ENCODE measurements around the gene ACOT12. TPM values are rescaled to one million over a fixed set of nuclear protein-coding genes. Genes with fewer than 3 reads are reported as not detected.

ACOT12 gene
- total RNA-seq, 1 experiment from 2014 or later = not detected

DNA sequence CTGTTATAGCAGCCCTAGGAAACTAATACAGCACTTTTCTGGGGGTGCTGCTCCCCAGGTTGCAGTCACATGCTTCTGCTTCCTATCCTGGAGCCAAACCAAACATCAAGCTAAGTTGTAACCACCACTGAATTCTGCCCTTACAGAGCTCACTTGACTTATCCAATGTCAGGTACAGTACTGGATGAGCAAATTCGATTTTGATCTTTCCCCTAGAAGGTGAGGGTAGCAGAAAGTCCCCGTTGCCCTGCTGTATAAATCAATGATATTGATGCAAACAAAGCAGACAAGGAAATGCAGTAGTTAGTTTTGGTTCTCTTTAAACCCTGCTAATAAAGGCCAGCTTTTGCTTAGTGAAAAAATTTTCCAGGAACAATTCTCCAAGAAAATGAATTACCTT lies 56.1 kb downstream of the ACOT12 start:
- POLR2A ChIA-PET = no interaction called here
- Mint-ChIP-seq H3K4me1 (no peaks in the 10 kb centered on the region), H3K36me3 (no peaks in the 10 kb centered on the region), H3K27me3 (ENCODE audit: low read depth) (no peaks in the 10 kb centered on the region; the same call in 1 of the 2 replicates), H3K4me3 (no peak overlapping the region), H3K9me3 (no peaks in the 10 kb centered on the region), H3K27ac (no peak overlapping the region)
- ATAC-seq = no peak
- TF ChIP-seq, protein P1, sequence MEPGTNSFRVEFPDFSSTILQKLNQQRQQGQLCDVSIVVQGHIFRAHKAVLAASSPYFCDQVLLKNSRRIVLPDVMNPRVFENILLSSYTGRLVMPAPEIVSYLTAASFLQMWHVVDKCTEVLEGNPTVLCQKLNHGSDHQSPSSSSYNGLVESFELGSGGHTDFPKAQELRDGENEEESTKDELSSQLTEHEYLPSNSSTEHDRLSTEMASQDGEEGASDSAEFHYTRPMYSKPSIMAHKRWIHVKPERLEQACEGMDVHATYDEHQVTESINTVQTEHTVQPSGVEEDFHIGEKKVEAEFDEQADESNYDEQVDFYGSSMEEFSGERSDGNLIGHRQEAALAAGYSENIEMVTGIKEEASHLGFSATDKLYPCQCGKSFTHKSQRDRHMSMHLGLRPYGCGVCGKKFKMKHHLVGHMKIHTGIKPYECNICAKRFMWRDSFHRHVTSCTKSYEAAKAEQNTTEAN (CRISPR knock-in tag; IDR thresholded peaks at IDR 0.05) = no peak
- CTCF ChIA-PET = no interaction called here
- DNase-seq (ENCODE audit: low spot score) = no peak

DNA sequence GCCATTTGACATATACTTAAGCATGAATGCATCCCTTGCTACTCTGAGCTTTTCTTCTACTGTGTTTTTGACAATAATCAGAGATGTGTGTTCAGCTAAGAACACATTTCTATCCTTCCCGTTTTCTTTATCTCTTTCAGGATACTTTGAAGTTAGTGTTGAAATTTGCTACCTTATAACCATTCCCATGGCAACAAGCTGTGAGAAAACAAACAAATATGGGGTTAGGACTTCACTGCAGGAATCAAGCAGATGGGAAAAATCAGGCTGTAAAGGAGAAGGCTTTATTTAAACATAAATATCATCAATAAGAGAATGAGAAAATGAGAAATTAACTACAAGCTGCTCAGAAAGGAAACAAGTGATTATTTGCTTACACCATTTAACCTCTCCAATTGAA lies 57.4 kb downstream of the ACOT12 start:
- ATAC-seq = no peak
- POLR2A ChIA-PET = no interaction called here

DNA sequence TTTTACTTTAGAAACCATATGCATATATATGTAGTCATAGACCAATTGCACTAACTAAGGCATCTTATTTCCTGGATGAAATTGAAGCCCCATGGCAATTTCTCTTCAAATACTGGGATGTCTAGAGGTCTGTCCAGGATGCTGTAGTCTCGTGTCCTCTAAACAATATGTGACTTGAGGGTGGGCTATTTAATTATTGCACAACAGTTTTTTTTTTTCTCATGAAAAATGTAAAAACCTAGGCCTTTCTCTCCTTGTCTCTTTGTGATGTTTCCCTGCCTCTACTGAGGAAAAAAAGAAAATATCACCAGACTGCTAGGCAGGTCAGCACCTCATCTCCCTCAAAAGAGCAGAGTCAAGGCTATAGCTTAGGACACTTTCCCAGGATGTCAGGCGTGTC lies 58.0 kb downstream of the ACOT12 start:
- Mint-ChIP-seq H3K27me3 (ENCODE audit: low read depth) (no peaks in the 10 kb centered on the region), H3K9me3 (no peaks in the 10 kb centered on the region), H3K27ac (no peak overlapping the region), H3K36me3 (no peaks in the 10 kb centered on the region), H3K4me3 (no peak overlapping the region), H3K4me1 (no peaks in the 10 kb centered on the region)
- no peak for ATAC-seq
- DNase-seq (ENCODE audit: low spot score) = no peak
- TF ChIP-seq GRHL2 (CRISPR knock-in tag; IDR thresholded peaks at IDR 0.05; ENCODE audit: insufficient replicate concordance, severe bottlenecking) (no peak), NFE2L1 (CRISPR knock-in tag; IDR thresholded peaks at IDR 0.05) (no peak)
- CTCF ChIA-PET = no interaction called here
- POLR2A ChIA-PET = no interaction called here

More for the DNA sequence above, 57.4 kb downstream of the ACOT12 start:
- H3K4me1 Mint-ChIP-seq = no peaks in the 10 kb centered on the region
- no peaks in the 10 kb centered on the region for H3K27me3 Mint-ChIP-seq (ENCODE audit: low read depth)
- H3K9me3 Mint-ChIP-seq = no peaks in the 10 kb centered on the region
- TF ChIP-seq ETV6 (CRISPR knock-in tag; IDR thresholded peaks at IDR 0.05) (no peak), MXD4 (CRISPR knock-in tag; IDR thresholded peaks at IDR 0.05; ENCODE audit: borderline replicate concordance) (no peak), KAT7 (CRISPR knock-in tag; IDR thresholded peaks at IDR 0.05; ENCODE audit: borderline replicate concordance) (no peak), ZNF416 (CRISPR knock-in tag; IDR thresholded peaks at IDR 0.05) (no peak), OVOL2 (CRISPR knock-in tag; IDR thresholded peaks at IDR 0.05; ENCODE audit: borderline replicate concordance) (no peak), RORB (CRISPR knock-in tag; IDR thresholded peaks at IDR 0.05) (no peak), ZNF423 (CRISPR knock-in tag; IDR thresholded peaks at IDR 0.05) (no peak), NR2C2 (CRISPR knock-in tag; IDR thresholded peaks at IDR 0.05) (no peak), NFE2L1 (CRISPR knock-in tag; IDR thresholded peaks at IDR 0.05) (no peak)
- TF ChIP-seq, protein P2, sequence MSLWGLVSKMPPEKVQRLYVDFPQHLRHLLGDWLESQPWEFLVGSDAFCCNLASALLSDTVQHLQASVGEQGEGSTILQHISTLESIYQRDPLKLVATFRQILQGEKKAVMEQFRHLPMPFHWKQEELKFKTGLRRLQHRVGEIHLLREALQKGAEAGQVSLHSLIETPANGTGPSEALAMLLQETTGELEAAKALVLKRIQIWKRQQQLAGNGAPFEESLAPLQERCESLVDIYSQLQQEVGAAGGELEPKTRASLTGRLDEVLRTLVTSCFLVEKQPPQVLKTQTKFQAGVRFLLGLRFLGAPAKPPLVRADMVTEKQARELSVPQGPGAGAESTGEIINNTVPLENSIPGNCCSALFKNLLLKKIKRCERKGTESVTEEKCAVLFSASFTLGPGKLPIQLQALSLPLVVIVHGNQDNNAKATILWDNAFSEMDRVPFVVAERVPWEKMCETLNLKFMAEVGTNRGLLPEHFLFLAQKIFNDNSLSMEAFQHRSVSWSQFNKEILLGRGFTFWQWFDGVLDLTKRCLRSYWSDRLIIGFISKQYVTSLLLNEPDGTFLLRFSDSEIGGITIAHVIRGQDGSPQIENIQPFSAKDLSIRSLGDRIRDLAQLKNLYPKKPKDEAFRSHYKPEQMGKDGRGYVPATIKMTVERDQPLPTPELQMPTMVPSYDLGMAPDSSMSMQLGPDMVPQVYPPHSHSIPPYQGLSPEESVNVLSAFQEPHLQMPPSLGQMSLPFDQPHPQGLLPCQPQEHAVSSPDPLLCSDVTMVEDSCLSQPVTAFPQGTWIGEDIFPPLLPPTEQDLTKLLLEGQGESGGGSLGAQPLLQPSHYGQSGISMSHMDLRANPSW (CRISPR knock-in tag; conservative IDR thresholded peaks at IDR 0.05; ENCODE audit: low read depth) = no peak
- TF ChIP-seq, protein P3, sequence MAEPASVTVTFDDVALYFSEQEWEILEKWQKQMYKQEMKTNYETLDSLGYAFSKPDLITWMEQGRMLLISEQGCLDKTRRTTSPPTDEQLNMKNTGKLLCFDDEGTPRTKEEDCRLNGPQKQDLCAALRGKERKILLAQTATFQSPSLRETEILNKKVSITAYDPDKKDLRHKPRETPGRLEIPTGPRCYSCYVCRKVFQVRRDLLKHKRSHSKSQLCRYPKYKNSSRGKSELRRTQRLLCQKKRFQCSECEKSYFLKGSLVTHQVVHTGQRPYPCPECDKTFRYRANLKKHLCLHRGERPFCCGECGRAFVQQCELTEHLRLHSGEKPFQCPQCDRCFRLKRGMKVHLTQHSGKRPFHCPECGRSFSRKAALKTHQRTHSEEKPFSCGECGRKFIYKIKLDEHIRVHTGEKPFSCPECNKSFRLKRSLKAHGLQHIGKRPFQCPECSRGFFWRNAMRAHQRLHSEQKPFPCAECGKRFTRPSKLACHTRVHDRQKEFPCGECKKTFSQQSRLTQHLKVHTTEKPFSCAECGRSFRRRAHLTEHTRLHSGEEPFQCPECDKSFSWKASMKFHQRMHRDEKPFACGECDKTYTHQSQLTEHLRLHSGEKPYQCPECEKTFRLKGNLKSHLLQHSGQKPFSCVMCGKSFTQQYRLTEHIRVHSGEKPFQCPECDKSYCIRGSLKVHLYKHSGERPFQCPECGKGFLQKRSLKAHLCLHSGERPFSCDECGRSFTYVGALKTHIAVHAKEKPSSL (CRISPR knock-in tag; conservative IDR thresholded peaks at IDR 0.05) = no peak
- H3K4me3 Mint-ChIP-seq = no peak overlapping the region
- no peaks in the 10 kb centered on the region for H3K36me3 Mint-ChIP-seq
- no peak overlapping the region for H3K27ac Mint-ChIP-seq
- CTCF ChIA-PET = no interaction called here
- no peak for DNase-seq (ENCODE audit: low spot score)

DNA sequence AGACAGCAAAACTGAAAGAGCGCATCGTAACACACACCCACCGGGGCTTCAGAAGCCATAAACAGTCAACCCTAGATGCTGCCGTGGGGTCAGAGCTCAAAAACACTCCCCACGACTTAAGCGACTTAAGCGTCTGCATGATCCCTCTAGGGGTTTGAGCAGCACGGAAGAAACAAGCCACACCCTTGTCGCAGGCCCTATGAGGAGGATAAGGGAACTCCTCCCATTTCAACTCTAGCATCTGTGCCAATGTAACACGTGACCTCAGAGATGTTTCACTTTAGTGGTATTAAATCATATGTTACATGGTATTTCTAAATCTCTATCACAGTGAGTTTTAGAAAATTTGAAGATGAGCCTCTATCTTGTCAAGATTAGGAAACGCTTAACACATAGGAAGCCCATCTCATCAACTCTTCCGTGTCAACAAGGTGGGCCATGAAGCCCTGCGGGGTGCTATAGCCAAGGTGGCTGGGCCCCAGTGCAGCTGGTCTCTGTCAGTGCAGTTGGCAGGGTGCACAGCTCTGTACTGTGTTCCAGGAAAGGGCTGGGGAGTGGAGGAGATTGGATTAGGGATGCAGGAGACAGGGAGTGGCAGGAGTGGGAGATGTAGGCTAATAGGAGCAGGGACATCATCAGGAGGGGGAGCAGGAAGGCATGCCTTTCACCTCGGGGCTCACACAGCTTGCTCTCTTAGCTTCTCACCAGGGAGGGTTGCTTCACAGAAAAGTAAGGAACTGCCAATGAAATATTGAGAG lies 59.5 kb downstream of the ACOT12 start:
- H3K27ac Mint-ChIP-seq = no peak overlapping the region
- POLR2A ChIA-PET = no interaction called here
- CTCF ChIA-PET = no interaction called here
- TF ChIP-seq, protein P1 (CRISPR knock-in tag; IDR thresholded peaks at IDR 0.05) = no peak
- TF ChIP-seq, protein P4, sequence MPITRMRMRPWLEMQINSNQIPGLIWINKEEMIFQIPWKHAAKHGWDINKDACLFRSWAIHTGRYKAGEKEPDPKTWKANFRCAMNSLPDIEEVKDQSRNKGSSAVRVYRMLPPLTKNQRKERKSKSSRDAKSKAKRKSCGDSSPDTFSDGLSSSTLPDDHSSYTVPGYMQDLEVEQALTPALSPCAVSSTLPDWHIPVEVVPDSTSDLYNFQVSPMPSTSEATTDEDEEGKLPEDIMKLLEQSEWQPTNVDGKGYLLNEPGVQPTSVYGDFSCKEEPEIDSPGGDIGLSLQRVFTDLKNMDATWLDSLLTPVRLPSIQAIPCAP (CRISPR knock-in tag; IDR thresholded peaks at IDR 0.05) = no peak
- TF ChIP-seq RORB (CRISPR knock-in tag; IDR thresholded peaks at IDR 0.05) = no peak
- no peak for TF ChIP-seq TEAD4 (CRISPR knock-in tag; IDR thresholded peaks at IDR 0.05)
- no peak for TF ChIP-seq OVOL2 (CRISPR knock-in tag; IDR thresholded peaks at IDR 0.05; ENCODE audit: borderline replicate concordance)
- TF ChIP-seq, protein P5, sequence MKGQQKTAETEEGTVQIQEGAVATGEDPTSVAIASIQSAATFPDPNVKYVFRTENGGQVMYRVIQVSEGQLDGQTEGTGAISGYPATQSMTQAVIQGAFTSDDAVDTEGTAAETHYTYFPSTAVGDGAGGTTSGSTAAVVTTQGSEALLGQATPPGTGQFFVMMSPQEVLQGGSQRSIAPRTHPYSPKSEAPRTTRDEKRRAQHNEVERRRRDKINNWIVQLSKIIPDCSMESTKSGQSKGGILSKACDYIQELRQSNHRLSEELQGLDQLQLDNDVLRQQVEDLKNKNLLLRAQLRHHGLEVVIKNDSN (CRISPR knock-in tag; IDR thresholded peaks at IDR 0.05) = no peak
- TF ChIP-seq, protein P6, sequence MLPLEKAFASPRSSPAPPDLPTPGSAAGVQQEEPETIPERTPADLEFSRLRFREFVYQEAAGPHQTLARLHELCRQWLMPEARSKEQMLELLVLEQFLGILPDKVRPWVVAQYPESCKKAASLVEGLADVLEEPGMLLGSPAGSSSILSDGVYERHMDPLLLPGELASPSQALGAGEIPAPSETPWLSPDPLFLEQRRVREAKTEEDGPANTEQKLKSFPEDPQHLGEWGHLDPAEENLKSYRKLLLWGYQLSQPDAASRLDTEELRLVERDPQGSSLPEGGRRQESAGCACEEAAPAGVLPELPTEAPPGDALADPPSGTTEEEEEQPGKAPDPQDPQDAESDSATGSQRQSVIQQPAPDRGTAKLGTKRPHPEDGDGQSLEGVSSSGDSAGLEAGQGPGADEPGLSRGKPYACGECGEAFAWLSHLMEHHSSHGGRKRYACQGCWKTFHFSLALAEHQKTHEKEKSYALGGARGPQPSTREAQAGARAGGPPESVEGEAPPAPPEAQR (CRISPR knock-in tag; IDR thresholded peaks at IDR 0.05) = no peak
- no peak for TF ChIP-seq NFYB (CRISPR knock-in tag; conservative IDR thresholded peaks at IDR 0.05; ENCODE audit: low read depth)

More for the DNA sequence above, 59.5 kb downstream of the ACOT12 start:
- DNase-seq (ENCODE audit: low spot score) (no peak), ATAC-seq (peak; percentile 50)
- peaks cover 2% of the 10 kb centered on the region; the same call in 1 of the 2 replicates for H3K4me1 Mint-ChIP-seq
- no peaks in the 10 kb centered on the region for H3K27me3 Mint-ChIP-seq (ENCODE audit: low read depth)
- no peaks in the 10 kb centered on the region for H3K36me3 Mint-ChIP-seq
- H3K9me3 Mint-ChIP-seq = no peaks in the 10 kb centered on the region
- H3K4me3 Mint-ChIP-seq = no peak overlapping the region
